ENCODE data around the gene LRRC70. TPM values are rescaled to one million over a fixed set of nuclear protein-coding genes. Genes with fewer than 3 reads are reported as not detected.

The LRRC70 gene
- total RNA-seq, 4 donors from 2014 or later = 1.0 to 3.6 (median 2.3) TPM

DNA sequence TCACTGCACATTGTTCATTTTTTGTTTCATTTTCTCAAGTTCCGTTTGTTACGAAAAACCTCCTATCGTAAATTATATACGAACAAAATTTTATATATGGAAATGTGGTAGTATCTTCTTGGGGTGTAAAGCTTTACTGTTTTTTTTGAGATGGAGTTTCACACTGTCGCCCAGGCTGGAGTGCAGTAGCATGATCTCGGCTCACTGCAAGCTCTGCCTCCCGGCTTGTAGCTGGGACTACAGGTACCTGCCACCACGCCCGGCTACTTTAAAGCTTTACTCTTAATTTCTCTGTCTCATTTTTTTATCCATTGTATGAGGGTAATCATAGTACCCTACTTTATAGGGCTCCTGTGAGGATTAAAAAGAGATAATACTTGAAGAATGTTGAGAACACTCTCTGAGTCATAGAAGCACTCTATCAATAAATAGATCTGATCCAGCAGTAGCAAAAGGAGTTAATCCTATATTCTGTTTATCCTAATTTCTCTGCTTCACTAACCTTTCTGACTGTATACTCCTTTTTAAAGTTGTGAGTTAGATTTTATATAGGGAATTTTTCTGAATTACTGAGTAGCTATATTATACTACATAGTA lies 5.6 kb upstream of the LRRC70 start:
- DNase-seq (ENCODE audit: extremely low spot score) = no peak
- intact Hi-C loops (cut with DNase I) = no loop called here
- peaks cover 0 to 3% (median under 1%) of the 10 kb centered on the region in 4 donors for H3K9me3 ChIP-seq
- H3K27me3 ChIP-seq = no peaks in the 10 kb centered on the region
- 81% methylated on average over 9 of the region's 9 CpGs for WGBS
- no peak overlapping the region for H3K27ac ChIP-seq (replicated peaks in 1 of 4)
- TF ChIP-seq POLR2A (IDR thresholded peaks at IDR 0.05; ENCODE audit: low read depth) = no peak
- no peak for TF ChIP-seq POLR2AphosphoS5 (IDR thresholded peaks at IDR 0.05)
- no peak for TF ChIP-seq EP300 (IDR thresholded peaks at IDR 0.05)
- TF ChIP-seq, protein P1, sequence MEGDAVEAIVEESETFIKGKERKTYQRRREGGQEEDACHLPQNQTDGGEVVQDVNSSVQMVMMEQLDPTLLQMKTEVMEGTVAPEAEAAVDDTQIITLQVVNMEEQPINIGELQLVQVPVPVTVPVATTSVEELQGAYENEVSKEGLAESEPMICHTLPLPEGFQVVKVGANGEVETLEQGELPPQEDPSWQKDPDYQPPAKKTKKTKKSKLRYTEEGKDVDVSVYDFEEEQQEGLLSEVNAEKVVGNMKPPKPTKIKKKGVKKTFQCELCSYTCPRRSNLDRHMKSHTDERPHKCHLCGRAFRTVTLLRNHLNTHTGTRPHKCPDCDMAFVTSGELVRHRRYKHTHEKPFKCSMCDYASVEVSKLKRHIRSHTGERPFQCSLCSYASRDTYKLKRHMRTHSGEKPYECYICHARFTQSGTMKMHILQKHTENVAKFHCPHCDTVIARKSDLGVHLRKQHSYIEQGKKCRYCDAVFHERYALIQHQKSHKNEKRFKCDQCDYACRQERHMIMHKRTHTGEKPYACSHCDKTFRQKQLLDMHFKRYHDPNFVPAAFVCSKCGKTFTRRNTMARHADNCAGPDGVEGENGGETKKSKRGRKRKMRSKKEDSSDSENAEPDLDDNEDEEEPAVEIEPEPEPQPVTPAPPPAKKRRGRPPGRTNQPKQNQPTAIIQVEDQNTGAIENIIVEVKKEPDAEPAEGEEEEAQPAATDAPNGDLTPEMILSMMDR (IDR thresholded peaks at IDR 0.05) = no peak
- no peak overlapping the region for H3K4me3 ChIP-seq
- H3K4me1 ChIP-seq = no peaks in the 10 kb centered on the region
- peaks cover 0 to 6% (median under 1%) of the 10 kb centered on the region in 4 donors for H3K36me3 ChIP-seq

DNA sequence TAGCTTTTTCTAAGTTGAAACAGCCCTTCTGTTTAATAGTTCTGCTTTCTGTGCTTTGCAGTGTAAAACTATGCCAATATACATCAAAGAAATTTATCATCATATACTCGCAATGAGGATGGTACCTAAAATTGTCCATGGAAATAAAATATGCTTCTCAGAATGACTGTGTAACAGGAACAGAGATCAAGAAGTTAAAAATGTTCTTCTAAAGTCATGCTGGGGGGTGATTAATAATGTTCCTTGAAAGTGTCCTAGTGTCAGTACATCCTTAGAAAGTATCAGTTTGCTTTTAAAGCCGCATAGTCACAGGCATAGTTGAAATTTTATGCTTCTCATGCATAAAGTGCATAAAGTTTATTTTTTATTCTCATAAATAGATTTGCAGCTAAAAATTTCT lies 4.0 kb upstream of the LRRC70 start:
- H3K27me3 ChIP-seq = no peaks in the 10 kb centered on the region
- no peaks in the 10 kb centered on the region for H3K36me3 ChIP-seq
- no peak overlapping the region for H3K4me3 ChIP-seq
- no peak overlapping the region for H3K27ac ChIP-seq (replicated peaks in 1 of 4)
- TF ChIP-seq POLR2A (IDR thresholded peaks at IDR 0.05; ENCODE audit: low read depth) = no peak
- no peak for TF ChIP-seq POLR2AphosphoS5 (IDR thresholded peaks at IDR 0.05)
- TF ChIP-seq EP300 (IDR thresholded peaks at IDR 0.05) = no peak
- TF ChIP-seq, protein P1 (IDR thresholded peaks at IDR 0.05) = no peak
- DNase-seq (ENCODE audit: extremely low spot score) = no peak
- no peaks in the 10 kb centered on the region for H3K9me3 ChIP-seq
- no peaks in the 10 kb centered on the region for H3K4me1 ChIP-seq
- intact Hi-C loops (cut with DNase I) = no loop called here
- 89% methylated on average over 2 of the region's 2 CpGs for WGBS

DNA sequence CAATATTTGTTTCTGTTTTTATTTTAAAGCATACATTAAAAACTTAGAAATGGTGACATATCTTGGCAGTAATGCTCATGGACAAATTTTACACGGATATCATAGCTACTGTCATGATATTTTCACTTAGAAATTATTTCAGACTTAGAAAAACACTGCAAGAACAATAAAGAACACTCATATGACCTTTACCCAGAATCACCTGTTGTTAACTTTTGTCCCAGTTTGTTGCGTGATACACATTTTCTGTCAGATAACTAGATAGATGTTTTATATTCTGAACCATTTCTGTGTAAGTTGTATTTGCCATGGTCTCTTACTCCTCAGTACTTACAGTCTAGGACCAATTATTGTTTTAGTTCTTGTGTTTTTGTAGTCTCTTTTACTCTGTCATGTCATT lies 3.6 kb upstream of the LRRC70 start:
- intact Hi-C loops (cut with DNase I) = no loop called here
- WGBS = 75% methylated on average over 2 of the region's 2 CpGs
- H3K4me3 ChIP-seq = no peak overlapping the region

DNA sequence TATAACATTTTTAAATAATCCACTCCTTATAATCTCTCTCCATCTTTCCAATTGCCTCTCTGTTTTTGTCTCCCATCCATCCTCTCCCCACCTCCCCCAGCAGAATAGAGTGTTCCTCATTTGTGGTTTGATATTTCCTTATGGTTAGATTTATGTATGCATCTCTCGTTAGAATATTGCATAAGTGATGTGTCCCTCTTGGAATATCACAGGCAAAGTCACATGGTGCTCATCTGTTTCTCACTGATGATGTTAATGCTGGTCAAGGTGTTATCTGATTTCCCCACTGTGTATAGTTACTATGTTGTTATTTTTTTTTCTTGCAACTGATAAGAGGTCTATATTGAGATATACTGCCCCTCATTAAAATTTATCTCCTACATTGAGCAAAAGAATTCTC lies 3.1 kb upstream of the LRRC70 start:
- no peaks in the 10 kb centered on the region for H3K4me1 ChIP-seq
- intact Hi-C loops (cut with DNase I) = no loop called here
- no peak overlapping the region for H3K4me3 ChIP-seq
- no peaks in the 10 kb centered on the region for H3K9me3 ChIP-seq
- whole genome bisulfite sequencing = 75% methylated on average over 1 of the region's 1 CpG
- no peak for DNase-seq (ENCODE audit: extremely low spot score)
- no peaks in the 10 kb centered on the region for H3K27me3 ChIP-seq
- no peak overlapping the region for H3K27ac ChIP-seq (replicated peaks in 1 of 4)
- peaks cover 0 to 4% (median 0%) of the 10 kb centered on the region in 4 donors for H3K36me3 ChIP-seq
- TF ChIP-seq EP300 (IDR thresholded peaks at IDR 0.05) (no peak), POLR2AphosphoS5 (IDR thresholded peaks at IDR 0.05) (no peak), POLR2A (IDR thresholded peaks at IDR 0.05; ENCODE audit: low read depth) (no peak)
- TF ChIP-seq, protein P1 (IDR thresholded peaks at IDR 0.05) = no peak

More for the DNA sequence above, 3.6 kb upstream of the LRRC70 start:
- DNase-seq (ENCODE audit: extremely low spot score) = no peak
- H3K9me3 ChIP-seq = no peaks in the 10 kb centered on the region
- no peak for TF ChIP-seq POLR2A (IDR thresholded peaks at IDR 0.05; ENCODE audit: low read depth)
- TF ChIP-seq, protein P1 (IDR thresholded peaks at IDR 0.05) = no peak
- no peak for TF ChIP-seq EP300 (IDR thresholded peaks at IDR 0.05)
- no peak for TF ChIP-seq POLR2AphosphoS5 (IDR thresholded peaks at IDR 0.05)
- H3K27me3 ChIP-seq = no peaks in the 10 kb centered on the region
- no peak overlapping the region for H3K27ac ChIP-seq (replicated peaks in 1 of 4)
- H3K36me3 ChIP-seq = no peaks in the 10 kb centered on the region
- no peaks in the 10 kb centered on the region for H3K4me1 ChIP-seq
